Amniotic stem cell (primary cell): Measurements from ENCODE around the gene C19orf44.
"Not testable (repeated sequence)": the region's sequence is repeated elsewhere in the genome, so short reads cannot be mapped to it uniquely, and the experiment has no call there.

Source experiments
- DNase-seq: peaks from one replicate; lab custom pipeline; 2025; lab: John Stamatoyannopoulos, UW

Gene C19orf44

GRCh38 chr19:16467581-16467980 is 28.6 kb upstream of the C19orf44 start:
- DNase-seq, result no peak

DNA sequence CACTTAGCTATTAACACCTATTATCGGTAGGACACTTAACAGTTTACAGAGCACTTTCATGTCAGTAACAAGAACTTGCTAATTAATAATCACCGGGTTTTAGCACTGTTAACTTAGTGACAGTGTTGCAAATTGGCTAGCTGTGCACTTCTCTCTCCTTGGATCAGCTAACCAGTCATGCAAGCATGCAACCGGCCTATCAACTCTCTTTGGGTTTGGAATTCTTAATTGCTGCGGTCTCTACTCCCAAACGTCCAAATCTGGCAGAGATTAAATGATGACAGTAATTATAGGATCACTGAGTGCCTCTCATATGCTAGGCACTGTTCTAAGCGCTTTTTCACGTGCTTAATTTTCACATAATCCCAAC is 25.7 kb upstream of the C19orf44 start:
- DNase-seq, result no peak

DNA sequence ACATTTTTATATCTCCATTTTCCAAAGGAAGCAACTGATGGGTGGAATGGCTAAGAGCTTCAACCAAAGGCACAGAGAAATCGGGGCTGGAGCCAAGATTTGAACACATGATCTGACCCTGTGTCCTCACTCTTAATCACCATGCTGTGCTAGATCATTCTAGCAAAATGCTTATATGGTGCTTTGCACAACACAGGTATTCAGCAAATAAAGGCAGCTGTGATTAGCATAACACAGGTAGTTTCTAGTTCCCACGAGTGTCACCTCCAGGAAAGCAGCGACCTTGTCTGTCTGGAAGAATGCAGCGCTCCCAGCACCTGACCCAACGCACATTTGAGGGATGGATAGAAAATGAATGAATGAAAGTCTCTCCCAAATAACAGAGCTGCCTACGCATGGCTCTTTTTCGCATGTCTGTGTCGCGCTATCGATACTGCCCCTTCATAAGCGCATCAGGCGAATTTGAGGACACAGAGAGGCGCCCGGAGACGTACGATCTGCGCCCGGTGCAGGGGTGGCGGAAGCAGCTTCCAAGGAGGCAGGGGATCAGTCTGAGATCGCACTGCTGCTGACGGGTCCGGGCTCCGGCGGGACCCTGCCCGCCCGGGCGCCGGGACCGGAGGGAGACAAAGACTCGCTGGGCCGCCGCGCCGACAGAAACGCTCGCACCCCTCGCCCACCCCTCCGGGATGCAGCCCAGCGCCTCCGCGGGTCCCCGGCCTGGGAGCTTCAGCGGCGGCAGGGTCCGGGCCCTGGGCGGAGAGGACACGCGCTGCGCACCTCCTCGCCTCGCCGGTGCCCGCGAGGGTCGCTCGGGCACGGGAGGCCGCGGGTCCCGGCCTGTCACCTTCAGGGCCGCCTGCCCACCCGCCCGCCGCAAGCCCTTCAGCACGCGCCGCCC is 25.0 kb upstream of the C19orf44 start:
- no peak for DNase-seq

- DNase-seq, result not testable (repeated sequence)
Measured at GRCh38 chr19:16472559-16472899, 23.7 kb upstream of the C19orf44 start.

DNA sequence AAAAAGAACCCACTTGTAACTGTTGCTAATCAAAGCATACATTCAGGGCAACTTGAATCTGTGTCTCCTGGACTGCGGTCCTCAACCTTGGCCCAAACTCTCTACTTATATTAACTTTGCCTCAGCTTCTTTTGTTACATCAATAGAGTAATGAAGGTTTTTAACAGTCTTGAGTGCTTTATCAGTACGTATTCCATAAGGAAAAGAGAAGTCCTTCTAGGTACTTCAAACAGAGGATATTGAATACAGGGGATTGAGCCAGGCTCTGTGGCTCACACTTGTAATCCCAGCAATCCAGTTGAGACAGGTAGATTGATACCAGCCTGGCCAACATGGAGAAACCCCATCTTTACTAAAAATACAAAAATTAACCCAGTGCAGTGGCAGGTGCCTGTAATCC is 23.2 kb upstream of the C19orf44 start:
- no peak for DNase-seq

- DNase-seq, result no peak
Measured at GRCh38 chr19:16473875-16474392, 22.3 kb upstream of the C19orf44 start.

GRCh38 chr19:16476401-16476800 is 19.8 kb upstream of the C19orf44 start:
- no peak for DNase-seq

DNA sequence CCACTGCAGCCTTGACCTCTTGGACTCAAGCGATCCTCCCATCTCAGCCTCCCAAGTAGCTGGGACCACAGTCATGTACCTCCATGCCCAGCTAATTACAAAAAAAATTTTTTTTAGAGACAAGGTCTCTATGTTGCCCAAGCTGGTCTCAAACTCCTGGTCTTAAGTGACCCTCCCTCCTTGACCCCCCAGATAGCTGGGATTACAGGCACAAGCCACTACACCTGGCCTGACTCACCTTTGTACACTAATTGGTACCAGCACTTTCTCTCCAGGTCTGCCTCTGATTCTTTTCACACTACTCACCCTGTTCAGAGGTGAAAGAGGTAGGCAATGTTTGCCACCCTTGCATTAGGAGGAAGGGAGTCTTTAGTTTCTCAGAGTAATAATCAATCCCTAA is 18.9 kb upstream of the C19orf44 start:
- no peak for DNase-seq

DNA sequence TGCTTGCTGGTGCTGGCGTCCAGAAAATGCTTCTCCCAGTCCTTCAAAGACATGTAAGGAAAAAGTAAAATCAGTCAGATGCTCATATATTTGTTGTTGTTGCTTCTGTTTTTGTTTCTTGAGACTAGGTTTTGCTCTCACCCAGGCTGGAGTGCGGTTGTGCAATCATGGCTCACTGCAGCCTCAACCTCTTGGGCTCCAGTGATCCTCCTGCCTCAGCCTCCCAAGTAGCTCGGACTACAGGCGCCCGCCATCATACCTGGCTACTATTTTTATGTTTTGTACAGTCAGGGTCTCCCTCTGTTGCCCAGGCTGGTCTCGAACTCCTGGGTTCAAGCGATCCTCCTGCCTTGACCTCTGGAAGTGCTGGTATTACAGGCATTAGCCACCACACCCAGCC is 13.4 kb upstream of the C19orf44 start:
- no peak for DNase-seq

DNA sequence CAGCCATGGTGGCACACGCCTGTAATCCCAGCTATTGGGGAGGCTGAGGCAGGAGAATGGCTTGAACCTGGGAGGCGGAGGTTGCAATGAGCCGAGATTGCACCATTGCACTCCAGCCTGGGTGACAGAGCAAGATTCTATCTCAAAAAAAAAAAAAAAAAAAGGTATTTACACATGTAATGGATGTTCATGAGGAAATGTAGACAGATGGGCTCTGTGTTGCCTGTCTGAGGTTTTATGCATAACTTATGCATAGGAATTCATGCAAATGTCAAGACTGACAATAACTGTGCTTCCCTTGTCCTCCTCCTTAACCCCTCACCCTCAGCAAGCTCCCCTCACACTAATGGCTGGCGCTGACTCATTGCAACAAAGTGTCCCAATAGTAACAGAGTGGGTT is 9.7 kb upstream of the C19orf44 start:
- not testable (repeated sequence) for DNase-seq

DNA sequence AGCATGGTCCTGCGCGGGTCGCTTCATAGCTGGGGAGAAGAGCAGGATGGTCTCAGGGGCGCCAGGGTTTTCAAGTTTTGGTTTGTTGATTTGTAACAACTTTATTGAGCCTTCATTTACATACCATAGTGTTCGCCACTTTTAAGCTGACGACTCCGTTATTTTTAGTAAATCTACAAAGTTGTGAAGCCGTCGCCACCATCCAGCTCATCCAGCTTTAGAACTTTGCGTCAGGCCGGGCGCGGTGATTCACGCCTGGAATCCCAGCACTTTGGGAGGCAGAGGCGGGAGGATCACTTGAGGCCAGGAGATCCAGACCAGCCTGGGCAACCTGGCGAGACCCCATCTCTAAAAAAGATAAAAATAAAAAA is 404 bp downstream of the C19orf44 start:
- no peak for DNase-seq

DNA sequence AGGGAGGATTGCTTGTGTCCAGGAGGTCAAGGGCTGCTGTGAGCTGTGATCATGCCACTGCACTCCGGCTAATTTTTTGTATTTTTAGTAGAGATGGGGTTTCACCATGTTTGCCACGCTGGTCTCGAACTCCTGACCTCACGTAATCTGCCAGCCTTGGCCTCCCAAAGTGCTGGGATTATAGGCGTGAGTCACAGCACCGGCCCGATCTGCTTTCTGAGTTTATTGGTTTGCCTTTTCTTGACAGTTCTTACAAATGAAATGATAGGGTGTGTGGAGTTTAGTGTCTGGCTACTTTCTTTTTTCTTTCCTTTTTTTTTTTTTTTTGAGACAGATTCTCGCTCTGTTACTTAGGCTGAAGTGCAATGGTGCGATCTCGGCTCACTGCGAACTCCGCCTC is 848 bp downstream of the C19orf44 start:
- no peak for DNase-seq

DNA sequence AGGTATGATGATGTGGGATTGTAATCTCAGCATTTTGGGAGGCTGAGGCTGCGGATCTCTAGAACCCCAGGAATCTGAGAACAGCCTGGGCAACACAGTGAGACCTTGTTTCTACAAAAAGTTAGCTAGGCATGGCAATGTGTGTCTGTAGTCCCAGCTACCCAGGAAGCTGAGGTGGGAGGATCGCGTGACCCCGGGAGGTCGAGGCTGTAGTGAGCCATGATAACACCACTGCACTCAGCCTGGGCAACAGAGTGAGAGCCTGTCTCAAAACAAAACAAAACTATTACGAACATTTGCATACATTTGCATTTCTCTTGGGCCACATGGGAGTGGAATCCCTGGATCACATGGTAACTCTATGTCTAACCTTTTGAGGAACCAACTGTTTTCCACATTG is 1.6 kb downstream of the C19orf44 start:
- DNase-seq, result no peak

DNA sequence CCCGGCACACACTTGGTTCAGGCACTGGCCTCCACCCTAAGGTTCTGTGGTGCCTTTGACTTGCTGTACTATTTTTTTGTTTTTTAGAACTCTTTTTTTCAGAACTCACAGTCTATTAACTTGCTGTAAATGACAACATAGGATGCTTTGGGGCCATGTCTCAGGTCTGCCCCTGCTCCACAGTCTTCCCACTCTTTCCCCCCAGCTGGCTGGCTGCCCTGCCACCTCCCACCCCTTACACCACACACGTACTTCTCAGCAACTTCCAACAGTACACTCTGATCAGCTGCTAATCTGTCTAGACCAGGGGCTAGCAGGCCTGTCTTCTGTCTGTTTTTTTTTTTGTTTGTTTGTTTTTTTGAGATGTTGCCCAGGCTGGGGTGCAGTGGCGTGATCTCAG is 8.1 kb downstream of the C19orf44 start:
- no peak for DNase-seq

DNA sequence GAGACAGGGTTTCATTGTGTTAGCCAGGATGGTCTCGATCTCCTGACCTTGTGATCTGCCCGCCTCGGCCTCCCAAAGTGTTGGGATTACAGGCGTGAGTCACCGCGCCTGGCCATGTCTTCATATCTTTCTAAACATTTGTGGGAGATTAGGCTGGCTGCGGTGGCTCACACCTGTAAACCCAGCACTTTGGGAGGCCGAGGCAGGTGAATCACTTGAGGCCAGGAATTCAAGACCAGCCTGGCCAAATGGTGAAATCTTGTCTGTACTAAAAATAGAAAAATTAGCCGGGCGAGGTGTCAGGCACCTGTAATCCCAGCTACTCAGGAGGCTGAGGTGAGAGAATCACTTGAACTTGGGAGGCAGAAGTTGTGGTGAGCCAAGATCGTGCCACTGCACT is 10.0 kb downstream of the C19orf44 start:
- not testable (repeated sequence) for DNase-seq

DNA sequence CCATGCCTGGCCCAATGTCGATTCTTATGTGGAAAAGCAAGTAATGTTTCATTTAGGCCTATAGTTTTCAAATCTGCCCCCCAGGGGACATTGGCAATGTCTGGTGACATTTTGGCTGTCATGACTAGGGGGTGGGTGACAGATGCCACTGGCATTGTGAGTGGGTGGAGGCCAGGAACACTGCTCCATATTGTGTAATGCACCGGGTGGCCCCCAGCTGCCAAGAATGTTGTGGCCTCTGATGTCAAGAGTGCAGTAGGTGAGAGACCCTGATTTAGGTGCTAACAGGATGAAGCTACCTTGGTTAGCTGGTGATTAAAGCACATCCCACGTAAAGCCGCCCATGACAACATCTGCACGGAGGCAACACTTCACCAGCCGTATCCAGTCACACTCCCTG is 10.8 kb downstream of the C19orf44 start:
- DNase-seq, result no peak

DNA sequence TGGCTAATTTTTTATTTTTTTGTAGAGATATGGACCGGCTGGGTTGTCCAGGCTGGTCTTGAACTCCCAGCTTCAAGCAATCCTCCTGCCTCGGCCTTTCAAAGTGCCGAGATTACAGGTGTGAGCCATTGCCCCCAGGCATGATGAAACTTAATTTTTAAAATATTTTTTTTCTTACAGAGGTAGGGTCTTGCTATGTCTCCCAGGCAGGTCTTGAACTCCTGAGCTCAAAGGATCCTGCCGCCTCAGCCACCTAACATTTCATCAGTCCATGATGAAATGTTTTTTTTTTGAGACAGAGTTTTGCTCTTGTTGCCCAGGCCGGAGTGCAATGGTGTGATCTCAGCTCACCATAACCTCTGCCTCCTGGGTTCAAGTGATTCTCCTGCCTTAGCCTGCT is 12.4 kb downstream of the C19orf44 start:
- no peak for DNase-seq

- DNase-seq, result no peak
Measured at GRCh38 chr19:16509141-16510061, 13.2 kb downstream of the C19orf44 start.

DNA sequence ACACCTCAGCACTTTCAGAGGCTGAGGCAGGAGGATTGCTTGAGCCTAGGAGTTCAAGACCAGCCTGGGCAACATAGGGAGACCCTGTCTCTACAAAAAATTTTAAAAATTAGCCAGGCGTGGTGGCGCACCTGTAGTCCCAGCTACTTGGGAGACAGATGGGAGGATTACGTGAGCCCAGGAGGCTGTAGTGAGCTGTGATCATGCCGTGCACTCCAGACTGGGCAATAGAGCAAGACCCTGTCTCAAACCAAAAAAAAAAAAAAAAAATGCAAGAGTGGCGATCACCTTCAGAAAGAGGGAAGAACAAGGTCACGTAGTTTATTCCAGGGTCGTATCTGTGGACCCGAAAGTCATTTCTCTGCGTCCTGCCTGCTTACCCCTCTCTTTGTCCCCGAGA is 16.4 kb downstream of the C19orf44 start:
- DNase-seq, result not testable (repeated sequence)

- no peak for DNase-seq
Measured at GRCh38 chr19:16514383-16515019, 18.3 kb downstream of the C19orf44 start.

DNA sequence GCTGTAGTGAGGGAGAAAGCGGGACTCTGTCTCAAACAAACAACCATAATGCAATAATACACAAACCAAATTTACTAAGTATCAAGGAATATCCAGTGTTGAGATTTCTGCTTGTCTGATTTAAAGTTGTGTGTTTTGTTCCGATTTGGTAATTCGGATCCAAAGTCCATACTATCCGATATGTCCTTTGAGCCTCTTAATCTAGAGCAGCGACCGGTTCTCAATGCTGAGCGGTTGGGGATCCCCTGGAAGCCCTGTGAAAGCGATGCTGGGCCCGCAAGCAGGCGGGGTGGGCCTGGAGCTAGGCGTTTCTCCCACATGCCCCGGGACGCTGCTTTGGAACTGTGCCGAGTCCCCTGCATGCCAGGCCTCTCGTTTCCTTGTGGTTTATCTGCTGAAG is 20.2 kb downstream of the C19orf44 start:
- no peak for DNase-seq

GRCh38 chr19:16516923-16517610 is 20.9 kb downstream of the C19orf44 start:
- no peak for DNase-seq
